HCT116 (cell line): Measurements from ENCODE around the gene CTNND2. TPM values are rescaled to one million over a fixed set of nuclear protein-coding genes. Genes with fewer than 3 reads are reported as not detected.

Source experiments
- ATAC-seq: fragments of 200-7000 bp; cut with Tn5 transposase; 2 replicates; pipeline ENCODE4 v1.9.1; 2020; ENCODE audit warnings: mild to moderate bottlenecking, moderate library complexity
- BruUV-seq: library from RNA; stranded (reverse); fragments of 400-500 nt; replicated peaks from 2 replicates; lab custom pipeline; 2021; lab: Mats Ljungman, UMichigan
- CTCF ChIA-PET: fragments of 300-600 bp; sonication (Branson Sonifier 250); formaldehyde crosslinking; loops from one replicate; lab custom pipeline; 2021; ENCODE audit warnings: antibody characterized with exemption; lab: Charles Lee
- POLR2A ChIA-PET: fragments of 300-600, 350-600 bp; sonication (Branson Sonifier 250); formaldehyde crosslinking; loops from one replicate; lab custom pipeline; 2021; ENCODE audit warnings: antibody characterized with exemption; lab: Charles Lee
- RAD21 ChIA-PET, 2 experiments: fragments of 300-600 bp; sonication (Branson Sonifier 250); formaldehyde crosslinking; loops; one replicate each; lab custom pipeline; 2023; ENCODE audit warnings: low total read pairs in 2 of 2; ENCODE audit not compliant: uncharacterized antibody in 2 of 2, unreplicated experiment in 2 of 2, low non-redundant PET in 1 of 2; lab: Charles Lee
- DNase-seq: peaks from one replicate; pipeline ENCODE4 v3.0.0-alpha.2; 2010; ENCODE audit warnings: low read depth, low spot score
- H2AFZ ChIP-seq: fragments of 200-600 bp; shearing (Covaris generic), sonication (generic); 2 replicates; pipeline ENCODE4 v1.6.1; 2017; ENCODE audit warnings: low read depth, mixed run types, mixed read lengths, antibody characterized with exemption, low read length; ENCODE audit not compliant: poor library complexity, severe bottlenecking
- H3K27ac ChIP-seq: 2 replicates; pipeline ENCODE4 v1.5.1; 2012; ENCODE audit warnings: low read depth, low read length
- H3K27me3 ChIP-seq: fragments of 200-600 bp; sonication (generic); 2 replicates; pipeline ENCODE4 v1.6.1; 2016; ENCODE audit warnings: mixed run types, low read length, mixed read lengths; ENCODE audit not compliant: insufficient read depth
- H3K36me3 ChIP-seq, 2 experiments: fragments of 200-500 bp in 1 of 2; fragments of 200-600 bp in 1 of 2; sonication (Bioruptor generic) in 1 of 2; sonication (generic) in 1 of 2; 2 replicates each; pipeline versions ENCODE4 v1.5.1 to v1.6.1; 2014 to 2016; ENCODE audit warnings: low read length in 2 of 2, inconsistent platforms in 1 of 2, mixed read lengths in 1 of 2, mixed run types in 1 of 2; ENCODE audit not compliant: insufficient read depth in 2 of 2, control insufficient read depth in 1 of 2
- H3K4me1 ChIP-seq, 2 experiments: fragments of 200-600 bp in 1 of 2; sonication (generic) in 1 of 2; 2 replicates each; pipeline versions ENCODE4 v1.5.1 to v1.6.1; 2012 to 2017; ENCODE audit warnings: low read length in 2 of 2, inconsistent platforms in 1 of 2, mild to moderate bottlenecking in 1 of 2, mixed read lengths in 1 of 2, mixed run types in 1 of 2, moderate library complexity in 1 of 2; ENCODE audit not compliant: insufficient read depth in 2 of 2, control insufficient read depth in 1 of 2
- H3K4me2 ChIP-seq: fragments of 200-600 bp; sonication (generic); 2 replicates; pipeline ENCODE4 v1.6.1; 2017; ENCODE audit warnings: mixed run types, low read length, mixed read lengths
- H3K4me3 ChIP-seq, 2 experiments: fragments of 200-600 bp in 1 of 2; sonication (generic) in 1 of 2; replicated peaks in 1 of 2; 2 replicates each; pipeline ENCODE4 v1.5.1; 2011 to 2016; ENCODE audit warnings: low read length in 2 of 2, control low read depth in 1 of 2, low read depth in 1 of 2, mild to moderate bottlenecking in 1 of 2, mixed read lengths in 1 of 2, mixed run types in 1 of 2
- H3K79me2 ChIP-seq: fragments of 200-600 bp; sonication (generic); 2 replicates; pipeline ENCODE4 v1.6.1; 2017; ENCODE audit warnings: mild to moderate bottlenecking, mixed run types, low read length, moderate library complexity, mixed read lengths; ENCODE audit not compliant: insufficient read depth
- H3K9ac ChIP-seq: fragments of 200-600 bp; sonication (generic); 2 replicates; pipeline ENCODE4 v1.6.1; 2016; ENCODE audit warnings: low read length, mixed read lengths
- H3K9me2 ChIP-seq: fragments of 200-600 bp; sonication (generic), shearing (Covaris generic); 2 replicates; pipeline ENCODE4 v1.6.1; 2017; ENCODE audit warnings: mixed run types, mild to moderate bottlenecking, moderate library complexity; ENCODE audit not compliant: insufficient read depth
- H3K9me3 ChIP-seq, 2 experiments: fragments of 200-500 bp in 1 of 2; fragments of 200-600 bp in 1 of 2; sonication (Bioruptor generic) in 1 of 2; sonication (generic) in 1 of 2; 2 replicates each; pipeline ENCODE4 v1.6.1; 2014 to 2017; ENCODE audit warnings: low read length in 2 of 2, mixed read lengths in 2 of 2, inconsistent platforms in 1 of 2, low read depth in 1 of 2, mild to moderate bottlenecking in 1 of 2, mixed run types in 1 of 2, moderate library complexity in 1 of 2; ENCODE audit not compliant: control insufficient read depth in 1 of 2, insufficient read depth in 1 of 2
- H4K20me1 ChIP-seq: fragments of 200-600 bp; sonication (generic), shearing (Covaris generic); 2 replicates; pipeline ENCODE4 v1.6.1; 2017; ENCODE audit warnings: mixed run types, mild to moderate bottlenecking, moderate library complexity; ENCODE audit not compliant: insufficient read depth
- CTCF ChIP-seq, 3 experiments: fragments of 200-600 bp in 1 of 3; sonication (generic) in 1 of 3; IDR thresholded peaks in 2 of 3; conservative IDR thresholded peaks in 1 of 3; 2 replicates each; pipeline ENCODE4 v1.5.1; 2012 to 2017; ENCODE audit warnings: low read depth in 2 of 3, low read length in 2 of 3, antibody characterized with exemption in 1 of 3, borderline replicate concordance in 1 of 3, control low read depth in 1 of 3, mild to moderate bottlenecking in 1 of 3, mixed read lengths in 1 of 3, mixed run types in 1 of 3, moderate library complexity in 1 of 3; ENCODE audit not compliant: insufficient read depth in 1 of 3
- JUND ChIP-seq: IDR thresholded peaks from 2 replicates; pipeline ENCODE4 v1.6.1; 2012
- POLR2A ChIP-seq: IDR thresholded peaks from 2 replicates; pipeline ENCODE4 v1.7.0; 2011; ENCODE audit warnings: borderline replicate concordance; ENCODE audit not compliant: insufficient read depth, insufficient read length; ENCODE audit errors: extremely low read depth
- RAD21 ChIP-seq: IDR thresholded peaks from 2 replicates; pipeline ENCODE4 v1.6.1; 2012; ENCODE audit warnings: low read depth, mild to moderate bottlenecking
- SIN3A ChIP-seq: IDR thresholded peaks from 2 replicates; pipeline ENCODE4 v1.6.1; 2012; ENCODE audit warnings: low read depth
- SRF ChIP-seq: IDR thresholded peaks from 2 replicates; pipeline ENCODE4 v1.6.1; 2012; ENCODE audit warnings: low read depth
- TCF7L2 ChIP-seq: IDR thresholded peaks from 2 replicates; pipeline ENCODE4 v1.7.0; 2011; ENCODE audit warnings: borderline replicate concordance, inconsistent platforms; ENCODE audit not compliant: insufficient read depth, insufficient read length; ENCODE audit errors: extremely low read depth
- ZFX ChIP-seq: fragments of 450-650 bp; IDR thresholded peaks from 2 replicates; pipeline ENCODE4 v1.6.1; 2017
- intact Hi-C: fragments of 100-400 bp; cut with micrococcal nuclease; formaldehyde crosslinking; loops from 2 replicates; pipeline ENCODE4 v1.10.0; 2022
- total RNA-seq: library from RNA; stranded (reverse); gene quantifications from one replicate; pipeline ENCODE4 v1.2.1, GENCODE V29; 2021; ENCODE audit not compliant: unreplicated experiment

Gene CTNND2
- total RNA-seq, 1 experiment from 2014 or later = not detected

- no peak overlapping the region for H2AFZ ChIP-seq
- H3K9ac ChIP-seq = no peak overlapping the region
- no peak for DNase-seq
- ChIA-PET POLR2A (no interaction called here), CTCF (no interaction called here)
- intact Hi-C loops = no loop called here
- H3K9me3 ChIP-seq = peaks cover 4 to 9% of the 10 kb centered on the region in 2 experiments; a peak in 2 of 4 replicates
- no peak overlapping the region for H3K4me2 ChIP-seq
- no peaks in the 10 kb centered on the region for H3K9me2 ChIP-seq
- H3K36me3 ChIP-seq = no peaks in the 10 kb centered on the region
- no TSS peak for BruUV-seq
- no peaks in the 10 kb centered on the region for H3K79me2 ChIP-seq
- TF ChIP-seq TCF7L2 (no peak), RAD21 (no peak), POLR2A (no peak), SIN3A (no peak), CTCF (IDR thresholded peaks at IDR 0.05 in 2 of 3, conservative IDR thresholded peaks at IDR 0.05 in 1 of 3; ENCODE audit: borderline replicate concordance in 1 of 3, insufficient read depth in 1 of 3, low read depth in 2 of 3, low read length in 2 of 3) (no peak), JUND (no peak)
- TF ChIP-seq, all 23 proteins: peak for 0
- Histone ChIP-seq H3K4me1 (no peaks in the 10 kb centered on the region), H3K4me3 (no peak overlapping the region), H4K20me1 (no peaks in the 10 kb centered on the region), H3K27me3 (no peaks in the 10 kb centered on the region), H3K27ac (no peak overlapping the region)
- RAD21 ChIA-PET = no interaction called here
- no peak for ATAC-seq
Measured at GRCh38 chr5:11909471-11909870, 5.2 kb upstream of the CTNND2 start.

- intact Hi-C loops = no loop called here
- ATAC-seq (no peak), DNase-seq (no peak)
- no peak overlapping the region for H3K4me3 ChIP-seq
- H3K27me3 ChIP-seq = no peaks in the 10 kb centered on the region
- H3K79me2 ChIP-seq = no peaks in the 10 kb centered on the region
- ChIA-PET RAD21 (no interaction called here), POLR2A (no interaction called here), CTCF (no interaction called here)
- no peaks in the 10 kb centered on the region for H3K4me1 ChIP-seq
- TF ChIP-seq POLR2A (no peak), TCF7L2 (no peak), ZFX (no peak), SRF (no peak), SIN3A (no peak)
- H3K9me2 ChIP-seq = no peaks in the 10 kb centered on the region
- H3K4me2 ChIP-seq = no peak overlapping the region
- BruUV-seq = no TSS peak
- H4K20me1 ChIP-seq = no peaks in the 10 kb centered on the region
- no peaks in the 10 kb centered on the region for H3K36me3 ChIP-seq
- H3K27ac ChIP-seq = no peak overlapping the region
- no peak overlapping the region for H2AFZ ChIP-seq
- peaks cover 4 to 14% of the 10 kb centered on the region in 2 experiments; a peak in 2 of 4 replicates for H3K9me3 ChIP-seq
- H3K9ac ChIP-seq = no peak overlapping the region
Measured at GRCh38 chr5:11906497-11906896, 2.3 kb upstream of the CTNND2 start.
